ENCODE results near the gene LYPD8.

- TF ChIP-seq CTCF (IDR thresholded peaks at IDR 0.05; ENCODE audit: insufficient read depth, low read length, poor library complexity, severe bottlenecking), result no peak
- no peak for TF ChIP-seq EZH2phosphoT487 (conservative IDR thresholded peaks at IDR 0.05; ENCODE audit: low read length)
These were observed 23.8 kb upstream of the LYPD8 start for GRCh38 chr1:248779350-248779749.
